Measurements from ENCODE around the gene PIP5KL1. TPM values are rescaled to one million over a fixed set of nuclear protein-coding genes. Genes with fewer than 3 reads are reported as not detected.

PIP5KL1 gene
- total RNA-seq, 2 experiments from 2014 or later, result 0.95 to 4.4 TPM

GRCh38 chr9:127886401-127886972, 44.1 kb downstream of the PIP5KL1 start:
- Histone ChIP-seq H3K4me1 (ENCODE audit: insufficient read depth, low read length, poor library complexity, severe bottlenecking) (peaks cover 10% of the 10 kb centered on the region), H3K36me3 (ENCODE audit: insufficient read depth, low read length) (peaks cover 59% of the 10 kb centered on the region), H3K4me3 (ENCODE audit: low read depth, low read length, poor library complexity, severe bottlenecking) (no peak overlapping the region), H3K4me2 (ENCODE audit: low read length) (no peak overlapping the region), H3K79me2 (ENCODE audit: insufficient read depth, low read depth, low read length) (no peaks in the 10 kb centered on the region), H4K20me1 (ENCODE audit: insufficient read depth, low read length) (no peaks in the 10 kb centered on the region), H3K9me3 (ENCODE audit: low read length) (no peaks in the 10 kb centered on the region), H2AFZ (ENCODE audit: low read length) (no peak overlapping the region), H3K27ac (ENCODE audit: low read depth, low read length, poor library complexity, severe bottlenecking) (no peak overlapping the region), H3K9me2 (ENCODE audit: insufficient read depth, low read length) (no peaks in the 10 kb centered on the region)
- ChIA-PET POLR2A (no interaction called here), CTCF (ENCODE audit: unreplicated experiment) (no interaction called here)
- TF ChIP-seq CTCF (conservative IDR thresholded peaks at IDR 0.05; ENCODE audit: low read length) (no peak), EZH2phosphoT487 (IDR thresholded peaks at IDR 0.05; ENCODE audit: borderline replicate concordance, low read depth, low read length) (no peak)
- no peak for DNase-seq (ENCODE audit: low spot score)
- no TSS peak for BruUV-seq (replicated peaks)
- intact Hi-C loops (cut with micrococcal nuclease; ENCODE audit: unreplicated experiment), result no loop called here

GRCh38 chr9:127885508-127886281, 44.9 kb downstream of the PIP5KL1 start:
- TF ChIP-seq EZH2phosphoT487 (IDR thresholded peaks at IDR 0.05; ENCODE audit: borderline replicate concordance, low read depth, low read length), result no peak
- no peak for TF ChIP-seq CTCF (conservative IDR thresholded peaks at IDR 0.05; ENCODE audit: low read length)
- H3K79me2 ChIP-seq (ENCODE audit: insufficient read depth, low read depth, low read length), result no peaks in the 10 kb centered on the region
- H3K27ac ChIP-seq (ENCODE audit: low read depth, low read length, poor library complexity, severe bottlenecking), result no peak overlapping the region
- BruUV-seq (replicated peaks), result no TSS peak
- peaks cover 54% of the 10 kb centered on the region for H3K36me3 ChIP-seq (ENCODE audit: insufficient read depth, low read length)
- H3K4me3 ChIP-seq (ENCODE audit: low read depth, low read length, poor library complexity, severe bottlenecking), result no peak overlapping the region
- ChIA-PET CTCF (ENCODE audit: unreplicated experiment) (no interaction called here), POLR2A (no interaction called here)
- no peak overlapping the region for H3K4me2 ChIP-seq (ENCODE audit: low read length)
- H3K4me1 ChIP-seq (ENCODE audit: insufficient read depth, low read length, poor library complexity, severe bottlenecking), result peaks cover 16% of the 10 kb centered on the region
- no peak for DNase-seq (ENCODE audit: low spot score)
- H3K9me3 ChIP-seq (ENCODE audit: low read length), result no peaks in the 10 kb centered on the region
- H2AFZ ChIP-seq (ENCODE audit: low read length), result no peak overlapping the region
- no peaks in the 10 kb centered on the region for H3K9me2 ChIP-seq (ENCODE audit: insufficient read depth, low read length)
- intact Hi-C loops (cut with micrococcal nuclease; ENCODE audit: unreplicated experiment), result no loop called here
- H4K20me1 ChIP-seq (ENCODE audit: insufficient read depth, low read length), result no peaks in the 10 kb centered on the region

GRCh38 chr9:127884976-127885490, 45.5 kb downstream of the PIP5KL1 start:
- Histone ChIP-seq H2AFZ (ENCODE audit: low read length) (no peak overlapping the region), H4K20me1 (ENCODE audit: insufficient read depth, low read length) (no peaks in the 10 kb centered on the region), H3K79me2 (ENCODE audit: insufficient read depth, low read depth, low read length) (no peaks in the 10 kb centered on the region), H3K4me3 (ENCODE audit: low read depth, low read length, poor library complexity, severe bottlenecking) (no peak overlapping the region), H3K36me3 (ENCODE audit: insufficient read depth, low read length) (peaks cover 47% of the 10 kb centered on the region), H3K9me2 (ENCODE audit: insufficient read depth, low read length) (no peaks in the 10 kb centered on the region), H3K4me1 (ENCODE audit: insufficient read depth, low read length, poor library complexity, severe bottlenecking) (peaks cover 23% of the 10 kb centered on the region), H3K4me2 (ENCODE audit: low read length) (no peak overlapping the region), H3K9me3 (ENCODE audit: low read length) (no peaks in the 10 kb centered on the region), H3K27ac (ENCODE audit: low read depth, low read length, poor library complexity, severe bottlenecking) (no peak overlapping the region)
- ChIA-PET POLR2A (no interaction called here), CTCF (ENCODE audit: unreplicated experiment) (interaction anchor here (0.6 kb wide), 1 partner anchor 12 kb away, joined by 9 read pairs; no protein-coding TSS in a partner anchor)
- no TSS peak for BruUV-seq (replicated peaks)
- intact Hi-C loops (cut with micrococcal nuclease; ENCODE audit: unreplicated experiment), result no loop called here
- DNase-seq (ENCODE audit: low spot score), result no peak
- TF ChIP-seq EZH2phosphoT487 (IDR thresholded peaks at IDR 0.05; ENCODE audit: borderline replicate concordance, low read depth, low read length) (no peak), CTCF (conservative IDR thresholded peaks at IDR 0.05; ENCODE audit: low read length) (no peak)

Data from OCI-LY7 (cell line).